Duodenal mucosa (tissue), 2 donors: ENCODE results near the gene DLGAP4.
A peak's percentile ranks its signal among the peaks of the same experiment; 100 is the strongest.
"Not testable (repeated sequence)": the region's sequence is repeated elsewhere in the genome, so short reads cannot be mapped to it uniquely, and the experiment has no call there.

Source experiments
- H3K27ac ChIP-seq: one replicate; pipeline ENCODE4 v1.7.0; 2013; ENCODE audit warnings: low read depth, low read length
- H3K27me3 ChIP-seq, 2 donors: one replicate each; pipeline ENCODE4 v1.7.0; 2013; ENCODE audit warnings: low read length in 2 of 2, control low read depth in 1 of 2; ENCODE audit not compliant: insufficient read depth in 2 of 2, control insufficient read depth in 1 of 2
- H3K36me3 ChIP-seq, 2 donors: one replicate each; pipeline ENCODE4 v1.7.0; 2013; ENCODE audit warnings: low read length in 2 of 2, control low read depth in 1 of 2; ENCODE audit not compliant: insufficient read depth in 2 of 2, control insufficient read depth in 1 of 2
- H3K4me1 ChIP-seq, 2 donors: one replicate each; pipeline ENCODE4 v1.7.0; 2013; ENCODE audit warnings: low read length in 2 of 2, control low read depth in 1 of 2; ENCODE audit not compliant: insufficient read depth in 2 of 2, control insufficient read depth in 1 of 2
- H3K4me3 ChIP-seq, 2 donors: one replicate each; pipeline ENCODE4 v1.7.0; 2013; ENCODE audit warnings: low read length in 2 of 2, low read depth in 1 of 2
- H3K9ac ChIP-seq, 2 donors: one replicate each; pipeline ENCODE4 v1.7.0; 2013; ENCODE audit warnings: low read length in 2 of 2, low read depth in 1 of 2
- H3K9me3 ChIP-seq, 2 donors: one replicate each; pipeline ENCODE4 v1.7.0; 2013; ENCODE audit warnings: low read length in 2 of 2, control low read depth in 1 of 2; ENCODE audit not compliant: control insufficient read depth in 1 of 2

DLGAP4 gene

DNA sequence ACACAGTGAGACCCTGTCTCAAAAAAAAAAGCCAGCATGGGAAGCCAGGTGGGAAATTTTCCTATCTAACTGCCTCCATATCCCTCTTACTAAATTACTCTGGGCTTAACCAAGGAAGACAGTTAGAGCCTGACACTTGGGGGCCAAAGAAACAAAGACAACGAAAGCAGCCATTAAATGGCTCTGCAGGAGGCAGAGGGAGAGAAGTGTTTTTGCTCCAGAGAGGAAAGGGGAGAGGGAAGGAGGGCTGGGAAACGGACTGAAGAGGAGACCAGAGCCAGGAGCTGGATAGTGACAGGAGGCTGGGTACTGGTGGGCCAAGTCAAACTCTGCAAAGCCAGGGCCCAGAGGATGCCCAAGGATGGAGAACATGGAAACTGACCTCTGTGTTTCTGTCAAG, 256.6 kb downstream of the DLGAP4 start:
- Histone ChIP-seq H3K4me1 (no peaks in the 10 kb centered on the region), H3K27ac (no peak overlapping the region), H3K36me3 (no peaks in the 10 kb centered on the region), H3K27me3 (no peaks in the 10 kb centered on the region), H3K9me3 (peaks cover 0 to 3% of the 10 kb centered on the region in 2 donors), H3K4me3 (no peak overlapping the region), H3K9ac (no peak overlapping the region)

GRCh38 chr20:36563374-36563773, 257.2 kb downstream of the DLGAP4 start:
- Histone ChIP-seq H3K9me3 (peaks cover 0 to 3% of the 10 kb centered on the region in 2 donors), H3K27ac (no peak overlapping the region), H3K27me3 (no peaks in the 10 kb centered on the region), H3K4me1 (no peaks in the 10 kb centered on the region), H3K9ac (no peak overlapping the region), H3K4me3 (no peak overlapping the region), H3K36me3 (no peaks in the 10 kb centered on the region)

DNA sequence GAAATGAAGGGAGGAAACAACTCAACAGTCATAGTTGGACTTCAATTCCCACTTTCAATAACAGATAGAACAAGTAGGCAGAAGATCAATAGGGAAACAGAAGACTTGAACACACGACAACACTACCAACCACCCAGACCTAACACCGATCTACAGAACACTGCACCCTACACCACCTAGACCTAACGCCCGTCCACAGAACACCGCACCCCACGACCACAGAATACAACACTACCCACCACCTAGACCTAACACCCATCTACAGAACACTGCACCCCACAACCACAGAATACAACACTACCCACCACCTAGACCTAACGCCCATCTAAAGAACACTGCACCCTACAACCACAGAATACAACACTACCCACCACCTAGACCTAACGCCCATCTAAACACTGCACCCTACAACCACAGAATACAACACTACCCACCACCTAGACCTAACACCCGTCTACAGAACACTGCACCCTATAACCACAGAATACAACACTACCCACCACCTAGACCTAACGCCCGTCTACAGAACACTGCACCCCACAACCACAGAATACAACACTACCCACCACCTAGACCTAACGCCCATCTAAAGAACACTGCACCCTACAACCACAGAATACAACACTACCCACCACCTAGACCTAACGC, 258.1 kb downstream of the DLGAP4 start:
- H3K27me3 ChIP-seq, H3K4me1 ChIP-seq, H3K36me3 ChIP-seq, H3K4me3 ChIP-seq, H3K27ac ChIP-seq, H3K9me3 ChIP-seq, H3K9ac ChIP-seq: not testable (repeated sequence)

- H3K27me3 ChIP-seq, H3K4me3 ChIP-seq, H3K4me1 ChIP-seq, H3K9me3 ChIP-seq, H3K9ac ChIP-seq, H3K36me3 ChIP-seq, H3K27ac ChIP-seq: not testable (repeated sequence)
Observed at GRCh38 chr20:36564726-36565121, 258.6 kb downstream of the DLGAP4 start.

GRCh38 chr20:36565520-36565919, 259.4 kb downstream of the DLGAP4 start:
- Histone ChIP-seq H3K27me3 (no peaks in the 10 kb centered on the region), H3K9me3 (peaks cover 0 to 3% of the 10 kb centered on the region in 2 donors), H3K4me3 (no peak overlapping the region), H3K9ac (no peak overlapping the region), H3K36me3 (no peaks in the 10 kb centered on the region), H3K27ac (no peak overlapping the region), H3K4me1 (no peaks in the 10 kb centered on the region)

GRCh38 chr20:36569847-36570429, 263.8 kb downstream of the DLGAP4 start:
- H3K4me3 ChIP-seq = no peak overlapping the region
- no peak overlapping the region for H3K9ac ChIP-seq
- H3K36me3 ChIP-seq = no peaks in the 10 kb centered on the region
- H3K27ac ChIP-seq = no peak overlapping the region
- peaks cover 0 to 3% of the 10 kb centered on the region in 2 donors for H3K9me3 ChIP-seq
- H3K27me3 ChIP-seq = no peaks in the 10 kb centered on the region
- H3K4me1 ChIP-seq = peaks cover 4 to 11% of the 10 kb centered on the region in 2 donors

DNA sequence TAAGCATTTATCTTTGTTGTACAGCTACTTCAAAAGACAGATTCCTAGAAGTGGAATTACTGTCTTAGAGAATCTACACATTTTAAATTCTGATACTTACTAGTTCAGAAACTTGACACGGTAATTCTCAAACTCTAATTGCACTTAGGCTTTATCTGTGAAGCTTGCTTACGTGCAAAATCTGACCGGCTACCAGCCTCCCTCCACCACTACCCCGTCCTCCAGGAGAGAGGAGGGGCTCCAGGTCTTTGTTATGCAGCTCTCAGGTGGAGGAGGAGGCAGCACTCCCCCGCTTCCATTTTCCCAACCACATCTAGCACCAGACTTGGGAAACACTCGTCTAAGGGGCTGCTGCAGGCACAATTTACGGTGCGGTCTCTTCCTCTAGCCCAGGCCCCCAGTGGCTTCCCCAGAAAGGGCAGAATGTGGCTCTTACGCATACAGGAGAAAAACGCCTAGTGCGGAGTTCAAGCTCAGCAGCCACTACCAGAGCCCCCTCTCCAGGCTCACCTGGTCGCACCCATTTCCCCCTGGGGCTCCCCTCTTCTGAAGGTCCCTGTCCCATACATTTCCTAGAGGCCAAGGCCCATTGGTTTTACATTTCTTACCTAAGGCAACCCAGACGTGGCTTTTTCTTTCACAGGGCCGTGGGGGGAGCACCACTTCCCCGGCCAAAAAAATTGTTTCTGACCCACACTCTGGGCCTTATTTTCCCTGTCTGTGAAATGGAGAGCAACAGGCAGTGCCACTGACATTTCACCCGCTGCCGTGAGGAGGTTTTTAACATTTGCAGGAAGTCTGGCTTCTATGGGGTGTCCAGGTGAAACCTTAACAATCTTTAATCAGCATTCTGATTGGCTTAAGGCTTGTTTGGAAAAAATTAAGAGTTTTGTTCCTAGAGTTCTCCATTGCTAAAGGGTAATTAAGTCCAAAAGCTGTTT, 265.7 kb downstream of the DLGAP4 start:
- no peak overlapping the region for H3K9ac ChIP-seq

DNA sequence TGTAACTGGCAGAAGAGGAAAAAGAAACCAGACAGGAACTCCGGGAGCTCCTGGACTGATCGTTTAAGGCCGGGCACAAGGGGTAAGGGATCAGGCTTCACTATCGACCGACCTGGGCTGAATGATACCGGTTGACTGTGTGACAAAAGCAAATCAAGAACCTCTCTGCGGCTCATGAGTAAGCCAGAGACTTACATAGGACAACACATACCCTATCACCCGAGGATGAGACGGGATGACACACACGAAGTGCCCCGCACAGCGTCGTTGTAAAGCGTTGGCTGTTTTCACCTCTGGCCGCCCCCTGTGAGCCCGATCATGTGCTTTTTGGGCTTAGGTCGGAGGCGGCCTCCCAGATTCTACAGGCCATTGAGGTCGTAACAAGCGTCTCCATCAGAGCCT, 266.6 kb downstream of the DLGAP4 start:
- H3K27me3 ChIP-seq = no peaks in the 10 kb centered on the region
- peak overlapping the region; percentile 74 for H3K4me3 ChIP-seq
- H3K4me1 ChIP-seq = peaks cover 11 to 24% of the 10 kb centered on the region in 2 donors
- H3K36me3 ChIP-seq = no peaks in the 10 kb centered on the region
- peak overlapping the region; percentile 67 for H3K27ac ChIP-seq
- no peaks in the 10 kb centered on the region for H3K9me3 ChIP-seq
- H3K9ac ChIP-seq = peak overlapping the region; percentile 67 to 72

More for the DNA sequence above, 265.7 kb downstream of the DLGAP4 start:
- no peaks in the 10 kb centered on the region for H3K36me3 ChIP-seq
- no peak overlapping the region for H3K4me3 ChIP-seq
- no peaks in the 10 kb centered on the region for H3K9me3 ChIP-seq
- H3K27me3 ChIP-seq = no peaks in the 10 kb centered on the region
- peaks cover 11 to 24% of the 10 kb centered on the region in 2 donors for H3K4me1 ChIP-seq
- peak overlapping the region; percentile 67 for H3K27ac ChIP-seq

- peak within 1 kb of the TSS; percentile 74 for H3K4me3 ChIP-seq
- no peaks in the 10 kb centered on the region for H3K27me3 ChIP-seq
- peak within 1 kb of the TSS; percentile 72 to 76 for H3K9ac ChIP-seq
- no peaks in the 10 kb centered on the region for H3K9me3 ChIP-seq
- H3K36me3 ChIP-seq = no peaks in the 10 kb centered on the region
- H3K27ac ChIP-seq = peak within 1 kb of the TSS; percentile 83
- peaks cover 11 to 24% of the 10 kb centered on the region in 2 donors for H3K4me1 ChIP-seq
Observed at GRCh38 chr20:36573103-36573797, 267.1 kb downstream of the DLGAP4 start, which contains the start of gene TGIF2. TSS of gene TGIF2 (plus strand) at chr20:36573597. CDS start at chr20:36578775, 5,178 bp downstream.
